Activated T-cell treated with anti-CD3 and anti-CD28 coated beads, Interleukin-2, amount 50 U/mL, for 48 hours (primary cell): ENCODE data around the gene NUFIP1.
"Not testable (repeated sequence)": the region's sequence is repeated elsewhere in the genome, so short reads cannot be mapped to it uniquely, and the experiment has no call there.

Experiments used
- DNase-seq, 2 experiments: peaks; one replicate each; pipeline ENCODE4 v3.0.0-alpha.2; 2020

Gene NUFIP1

DNA sequence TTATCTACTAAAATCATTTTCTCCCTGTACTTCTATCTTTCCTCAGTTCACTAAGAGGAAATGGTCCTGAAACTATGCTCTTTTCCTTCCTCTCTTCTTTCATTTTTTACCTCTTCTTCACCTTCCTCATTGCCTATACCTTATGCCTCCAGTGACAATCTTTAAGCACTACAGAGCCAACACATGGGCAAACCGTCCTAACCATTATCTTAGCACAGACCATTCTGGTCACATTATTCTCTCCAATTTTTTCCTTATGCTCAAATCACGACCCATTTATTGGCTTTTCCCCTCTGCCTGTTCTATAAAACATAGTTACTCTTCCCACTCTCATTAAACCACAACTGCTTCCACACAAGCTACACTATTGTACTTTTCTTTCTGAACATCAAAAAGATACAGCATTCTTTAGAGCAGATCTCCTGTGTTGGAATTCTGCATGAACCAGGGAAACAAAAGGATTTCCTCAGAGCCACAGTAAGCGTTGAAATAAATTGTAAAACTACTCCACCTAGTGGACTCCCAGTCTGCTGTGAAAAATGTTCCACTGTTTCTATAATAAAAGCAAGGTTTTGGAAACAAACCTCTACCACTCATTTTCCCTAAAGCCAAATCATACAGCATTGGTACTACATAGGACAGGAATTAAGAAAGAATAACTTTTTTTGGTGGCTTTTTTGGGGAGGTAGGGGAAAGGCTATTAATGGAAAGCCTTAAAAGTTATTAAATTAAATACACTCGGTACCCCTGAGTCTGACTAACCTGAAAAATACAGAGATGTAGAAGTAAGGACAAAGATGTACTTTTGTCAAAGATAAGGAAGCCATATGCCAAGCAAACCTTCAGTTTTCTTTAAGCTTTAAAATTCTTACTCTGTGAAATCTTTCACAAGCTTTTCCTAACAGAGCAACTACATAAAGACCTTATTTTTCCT lies 19.5 kb downstream of the NUFIP1 start:
- no peak for DNase-seq

DNA sequence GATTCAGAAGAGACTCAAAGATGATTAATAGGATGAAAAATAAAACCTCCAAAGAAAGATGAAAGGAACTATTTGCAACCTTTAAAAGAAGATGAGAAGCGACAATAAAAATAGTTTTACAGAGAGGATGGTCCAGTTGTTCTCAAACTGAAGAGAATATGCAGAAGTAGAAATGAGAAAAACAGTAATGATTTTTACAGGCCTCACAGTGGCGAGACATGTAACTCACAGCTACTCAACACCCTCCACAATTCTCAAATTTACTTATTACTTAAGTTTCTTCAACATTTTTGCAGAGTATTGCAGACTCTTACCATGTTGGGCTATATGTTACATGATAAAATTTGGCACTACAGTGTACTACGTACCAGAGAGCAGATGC lies 20.8 kb downstream of the NUFIP1 start:
- DNase-seq, result no peak

DNA sequence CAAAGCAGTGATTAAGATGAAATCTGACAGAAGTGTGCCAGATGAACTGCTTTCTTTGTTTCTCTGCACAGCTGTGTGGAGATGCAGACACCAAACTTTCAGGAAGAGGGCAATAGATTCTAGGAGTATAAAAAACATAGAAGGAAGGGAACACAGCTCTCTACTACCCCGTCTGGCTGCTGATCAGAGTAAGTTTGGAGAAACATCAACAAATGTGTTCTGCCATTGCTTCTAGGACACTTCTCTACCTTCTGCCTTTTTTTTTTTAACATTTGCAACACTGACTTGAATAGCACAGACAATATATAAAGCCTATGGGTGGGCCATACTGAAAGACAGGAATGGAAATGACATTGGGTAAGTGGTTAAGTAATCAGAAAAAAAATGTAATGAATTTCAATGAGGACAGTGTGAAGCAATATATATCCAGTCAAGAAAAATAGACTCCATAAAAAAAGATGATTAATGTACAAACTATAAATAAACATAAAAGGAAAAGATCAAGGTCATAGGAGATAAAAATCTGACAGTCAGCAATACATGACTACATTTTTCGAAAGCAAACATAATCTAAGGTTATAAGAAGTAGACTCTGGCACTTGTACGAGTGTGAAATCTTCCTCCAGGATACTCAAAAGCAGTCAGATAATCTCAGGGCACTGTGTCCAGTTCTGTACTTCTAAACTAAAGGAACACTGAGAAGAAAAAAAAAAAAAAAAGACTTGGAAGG lies 21.4 kb downstream of the NUFIP1 start:
- no peak for DNase-seq

DNA sequence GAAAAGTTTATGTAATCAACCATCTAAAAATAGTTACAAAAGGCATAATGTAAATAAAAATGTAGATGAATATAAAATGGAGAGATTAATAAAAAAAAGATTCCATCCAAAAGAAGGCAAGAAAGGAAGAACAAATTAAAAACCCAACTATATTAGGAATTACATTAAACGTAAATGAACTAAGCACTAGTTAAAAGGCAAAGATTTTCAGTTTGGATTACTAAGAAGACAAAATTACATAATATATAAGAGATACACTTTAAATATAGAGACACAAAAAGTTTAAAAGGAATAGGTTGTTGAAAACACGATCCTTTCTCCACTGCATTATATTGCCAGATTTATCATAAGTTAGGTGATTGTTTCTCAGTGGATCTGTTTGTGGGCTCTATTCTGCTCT lies 27.3 kb downstream of the NUFIP1 start:
- no peak for DNase-seq

DNA sequence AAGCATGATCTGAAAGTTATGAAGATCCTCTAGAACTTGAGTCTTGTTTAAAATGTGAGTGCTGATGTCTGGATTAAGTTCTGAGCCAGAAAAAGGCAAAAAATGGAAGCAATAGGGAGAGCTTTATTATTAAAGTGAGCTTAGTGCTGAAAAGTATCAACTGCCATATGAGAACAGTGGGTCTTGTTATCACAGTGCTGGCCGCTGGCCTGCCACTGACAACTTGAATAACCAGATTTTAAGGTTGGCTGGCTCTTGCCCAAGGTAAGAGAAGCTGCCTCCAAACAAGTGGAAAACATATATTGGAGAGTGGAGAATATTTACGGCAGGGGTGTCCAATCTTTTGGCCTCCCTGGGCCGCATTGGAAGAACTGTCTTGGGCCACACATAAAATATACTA lies 33.9 kb downstream of the NUFIP1 start:
- DNase-seq, result no peak

DNA sequence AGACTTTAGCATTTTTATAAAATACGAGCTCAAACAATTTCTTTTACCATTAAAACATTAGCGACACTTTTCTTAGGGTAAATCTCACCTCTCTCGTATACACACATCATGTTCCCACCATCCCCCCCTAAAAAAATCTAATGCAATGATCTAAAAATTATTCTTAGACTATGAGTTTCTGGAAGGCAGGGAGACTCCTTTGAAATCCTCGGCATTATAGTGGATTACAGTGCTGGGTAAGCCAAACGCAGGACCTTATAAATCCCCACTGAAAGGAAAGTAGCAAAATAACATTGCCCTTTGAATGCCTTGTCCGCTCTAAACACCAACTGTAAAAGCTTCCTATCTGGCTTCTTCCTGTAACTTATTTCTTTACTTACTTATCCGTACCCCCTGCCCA lies 35.0 kb downstream of the NUFIP1 start:
- DNase-seq, result no peak

DNA sequence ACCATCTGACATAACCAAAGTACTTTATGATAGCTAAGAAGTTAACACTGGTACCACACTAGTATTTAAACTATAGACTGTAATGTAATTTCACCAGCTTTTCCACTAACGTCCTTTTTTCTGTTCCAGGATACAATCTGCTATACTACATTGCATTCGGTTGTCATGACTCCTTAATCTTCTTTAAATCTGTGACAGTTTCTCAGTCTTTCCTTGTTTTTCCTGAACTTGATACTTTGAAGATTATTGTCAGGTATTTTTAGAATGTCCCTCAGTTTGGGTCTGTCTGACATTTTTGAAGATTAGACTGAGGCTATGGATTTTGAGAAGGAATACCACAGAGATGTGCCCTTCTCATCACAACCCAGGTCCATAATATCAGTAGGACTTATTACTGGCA lies 36.6 kb downstream of the NUFIP1 start:
- DNase-seq, result no peak

DNA sequence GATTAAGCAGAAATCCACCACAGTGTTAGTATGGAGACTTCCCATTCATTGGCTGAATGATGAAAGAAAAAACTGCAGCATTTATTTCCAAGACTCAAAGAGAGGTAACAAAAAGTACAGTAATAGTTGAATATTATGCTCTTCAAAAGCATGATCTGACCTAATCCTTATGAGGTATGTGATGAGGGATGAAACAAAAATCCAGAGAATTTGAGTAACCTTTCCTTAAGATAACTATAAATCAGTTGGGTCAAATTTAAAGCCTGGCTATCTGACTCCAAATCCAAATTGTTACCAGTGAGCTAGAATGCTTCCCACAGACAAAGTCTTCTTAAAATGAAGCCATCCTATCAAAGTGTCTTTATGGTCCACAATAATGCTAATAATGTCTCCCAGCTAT lies 38.1 kb downstream of the NUFIP1 start:
- no peak for DNase-seq

DNA sequence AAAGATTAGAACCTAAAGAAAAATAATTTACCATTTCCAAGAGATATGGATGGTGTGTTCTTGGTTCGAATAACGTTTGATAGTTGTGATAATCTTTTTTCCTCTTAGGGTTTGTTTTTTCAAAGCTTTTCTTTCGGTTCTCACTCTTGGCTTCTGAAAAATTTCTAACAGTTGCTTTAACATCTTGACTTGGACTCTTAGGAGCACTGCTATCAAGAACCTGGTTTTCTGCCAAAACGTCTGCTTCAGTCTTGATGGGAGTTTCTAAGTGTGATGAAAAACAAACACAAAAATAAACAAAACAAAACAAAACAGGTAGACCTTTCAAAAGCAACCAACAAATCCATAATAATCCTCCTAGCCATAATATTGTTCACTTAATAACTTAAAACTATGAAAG lies 45.9 kb downstream of the NUFIP1 start:
- DNase-seq, result not testable (repeated sequence)

DNA sequence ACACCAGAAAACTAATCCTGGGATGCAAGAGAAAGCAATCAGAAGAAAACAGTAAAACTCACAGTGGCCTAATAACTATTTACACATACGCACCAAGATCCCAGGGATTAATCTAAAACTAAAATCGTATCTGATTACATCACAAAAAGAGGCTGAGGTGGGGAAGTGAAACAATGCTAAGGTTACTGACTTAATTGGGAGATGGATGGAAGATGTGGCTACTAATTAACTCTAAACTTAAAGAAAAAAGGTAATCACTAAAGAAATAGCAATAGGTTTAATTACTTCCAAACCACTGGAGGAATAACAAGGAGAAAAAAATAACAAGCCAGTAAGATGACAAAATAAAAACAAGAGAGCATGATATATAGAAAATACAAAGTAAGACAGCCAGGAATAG lies 50.4 kb downstream of the NUFIP1 start:
- no peak for DNase-seq

DNA sequence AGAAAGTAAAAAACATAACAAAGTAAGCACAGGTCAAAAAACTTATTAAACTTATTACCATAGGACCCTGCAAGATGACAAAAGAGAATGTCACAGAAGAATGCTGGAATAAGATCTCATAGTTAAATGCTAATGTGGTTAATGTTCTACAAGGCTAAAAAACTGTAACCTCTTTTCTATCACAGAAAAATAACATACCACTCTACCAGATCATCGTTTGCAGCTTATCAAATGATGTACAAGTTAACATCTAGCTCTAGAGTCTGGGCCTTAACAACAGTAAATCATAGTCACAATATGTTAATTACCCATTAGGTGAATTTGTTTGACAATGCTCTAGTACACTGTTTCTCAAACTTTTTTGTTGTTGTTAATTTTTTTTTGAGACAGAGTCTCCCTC lies 53.0 kb downstream of the NUFIP1 start:
- no peak for DNase-seq

DNA sequence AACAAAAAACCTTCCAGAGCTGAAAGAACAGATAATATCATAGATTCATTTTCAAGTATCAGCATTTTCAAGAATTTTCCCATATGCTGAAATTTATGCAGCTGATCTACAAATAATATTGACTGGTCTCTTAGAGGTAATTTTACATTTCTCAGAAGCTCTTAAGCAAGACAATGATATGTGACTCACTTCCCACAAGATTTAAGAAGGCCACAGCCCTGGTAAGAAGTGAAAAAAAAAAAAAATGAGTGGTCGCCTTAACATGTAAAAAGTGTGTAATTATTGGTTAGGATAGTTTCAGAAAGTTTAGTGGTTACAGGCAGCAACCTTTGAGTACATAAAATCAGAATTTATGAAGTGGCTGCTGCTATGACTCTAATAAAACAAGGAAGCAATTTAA lies 54.5 kb downstream of the NUFIP1 start:
- no peak for DNase-seq

DNA sequence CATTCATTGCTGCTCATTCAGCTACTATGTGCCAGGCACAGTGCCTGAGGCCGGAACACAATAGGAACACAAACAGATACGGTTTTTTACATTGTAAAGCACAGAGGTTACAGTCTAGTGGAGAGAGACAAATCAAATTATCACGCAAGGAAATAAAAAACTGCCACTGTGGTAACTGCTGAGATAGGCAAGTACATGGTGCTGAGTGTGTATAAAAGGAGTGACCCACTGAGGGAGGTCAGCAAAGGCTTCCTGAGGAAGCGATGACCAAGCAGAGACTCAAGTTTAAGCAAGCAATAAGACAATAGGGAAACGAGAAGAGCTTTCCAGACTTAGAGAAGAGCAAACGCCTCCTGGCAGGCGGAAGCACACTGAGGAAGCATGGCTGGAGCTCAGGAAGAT lies 56.4 kb downstream of the NUFIP1 start:
- DNase-seq, result no peak

DNA sequence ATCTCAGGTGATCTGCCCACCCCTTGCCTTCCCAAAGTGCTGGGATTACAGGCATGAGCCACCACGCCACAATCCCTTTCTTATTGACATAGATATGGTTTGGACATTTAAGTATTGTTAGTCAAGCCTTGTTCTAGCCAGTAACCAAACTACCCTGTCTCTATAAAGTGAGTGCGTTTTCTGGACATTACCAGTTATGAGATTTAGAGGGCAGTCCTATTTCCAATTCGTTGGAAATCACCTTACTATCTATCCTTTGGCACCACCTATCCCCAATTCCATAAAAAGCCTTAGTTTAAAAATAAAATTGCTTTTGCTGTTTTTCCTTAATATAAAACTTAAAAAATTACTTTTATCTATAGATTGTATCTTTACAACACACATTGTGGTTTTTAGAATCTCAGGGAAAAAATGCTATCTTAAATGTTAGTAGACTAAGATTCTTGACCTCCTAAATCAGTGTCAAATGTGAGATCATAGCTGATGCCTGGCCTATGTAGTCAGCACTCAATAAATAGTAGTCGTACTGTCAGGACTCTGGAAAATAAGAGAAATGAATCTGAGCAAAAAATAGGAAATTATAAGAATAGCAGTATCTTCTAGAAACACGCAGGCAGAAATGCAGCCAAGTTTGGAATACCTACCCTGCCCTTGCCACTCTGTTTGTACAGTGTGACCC lies 57.0 kb downstream of the NUFIP1 start:
- no peak for DNase-seq

DNA sequence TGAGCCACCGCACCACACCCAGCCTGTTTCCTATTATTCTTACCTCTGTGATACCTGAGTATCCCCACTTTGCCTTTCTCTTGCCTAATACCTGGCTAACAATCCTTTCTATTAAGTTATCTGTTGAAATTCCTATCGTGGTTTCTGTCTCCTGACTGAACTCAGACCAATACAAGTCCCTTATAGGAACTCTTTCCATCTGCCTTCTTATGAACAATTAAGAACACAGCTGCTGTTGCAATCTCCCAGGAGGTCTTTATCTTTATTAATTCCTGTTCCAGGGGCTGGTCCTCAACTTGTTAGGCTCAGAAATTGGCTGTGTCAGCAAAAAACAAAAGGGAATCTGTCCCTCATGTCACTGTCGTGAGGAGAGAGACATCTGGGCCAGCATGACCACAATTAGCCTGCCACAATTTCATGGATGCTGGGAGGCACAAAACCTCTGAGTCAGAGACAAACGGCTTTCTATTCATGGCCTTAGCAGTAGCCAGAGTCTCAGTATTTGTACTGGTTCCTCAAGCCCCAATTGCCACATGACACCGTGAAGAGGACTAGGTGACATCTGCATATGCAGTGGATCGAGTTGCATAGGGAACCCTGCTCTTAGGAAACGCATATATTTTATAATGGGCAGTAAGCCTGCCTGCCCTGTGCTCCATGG lies 58.2 kb downstream of the NUFIP1 start:
- no peak for DNase-seq

DNA sequence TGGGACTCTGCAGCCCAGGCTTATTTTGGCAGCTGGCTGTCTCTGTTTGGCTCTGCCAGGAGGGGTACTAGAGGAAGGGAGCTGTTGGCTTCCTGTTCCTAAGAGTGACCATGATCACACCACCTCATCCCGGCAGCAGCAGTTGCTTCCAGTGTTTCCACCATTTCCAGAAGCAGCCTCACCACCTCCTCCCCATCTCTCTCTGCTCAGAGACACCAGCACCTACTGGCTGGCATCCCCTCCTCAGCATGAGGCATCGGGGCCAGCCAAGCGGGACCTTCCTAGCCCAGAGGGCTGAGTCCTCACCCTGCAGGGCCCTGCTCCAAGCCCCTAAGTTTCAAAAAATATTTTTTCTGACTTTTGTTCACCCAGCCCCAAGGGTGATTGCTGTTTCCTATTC lies 59.0 kb downstream of the NUFIP1 start:
- no peak for DNase-seq

DNA sequence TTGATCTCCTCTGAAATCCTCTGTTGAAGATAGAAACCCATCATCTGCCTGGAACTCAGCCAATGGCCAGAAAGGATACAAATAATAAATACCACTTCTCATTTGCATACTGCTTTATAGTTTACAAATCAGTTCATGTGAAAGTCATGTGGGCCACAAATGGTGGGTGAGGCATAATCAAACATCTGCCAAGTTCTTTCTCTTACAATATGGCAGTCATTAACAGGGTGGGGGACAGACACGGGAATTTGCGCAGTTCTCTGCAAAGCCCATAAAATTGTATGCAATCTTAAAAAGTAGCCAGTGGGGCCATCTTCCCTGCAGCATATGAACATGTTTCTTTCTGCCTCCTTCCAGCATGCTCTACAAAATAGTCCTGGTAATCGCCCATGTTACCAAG lies 59.6 kb downstream of the NUFIP1 start:
- no peak for DNase-seq

DNA sequence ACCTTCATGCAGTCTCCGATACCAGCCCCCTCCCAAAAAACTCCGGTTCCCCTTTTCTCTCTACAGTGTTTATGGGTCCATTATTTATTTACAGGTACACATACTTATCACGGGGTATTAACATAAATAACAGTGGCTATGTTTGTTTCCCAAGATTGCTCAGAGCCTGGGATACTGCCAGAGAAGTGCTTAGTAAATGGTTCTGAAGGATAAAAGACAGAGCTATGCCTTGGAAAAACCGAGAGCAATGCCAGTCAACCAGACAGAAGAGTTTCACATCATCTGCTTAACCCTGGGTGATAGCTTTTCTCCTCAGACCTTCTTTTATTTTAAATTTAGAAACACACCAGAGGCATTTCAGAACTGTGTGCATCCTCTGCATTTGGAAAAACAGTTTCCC lies 61.3 kb downstream of the NUFIP1 start:
- no peak for DNase-seq

DNA sequence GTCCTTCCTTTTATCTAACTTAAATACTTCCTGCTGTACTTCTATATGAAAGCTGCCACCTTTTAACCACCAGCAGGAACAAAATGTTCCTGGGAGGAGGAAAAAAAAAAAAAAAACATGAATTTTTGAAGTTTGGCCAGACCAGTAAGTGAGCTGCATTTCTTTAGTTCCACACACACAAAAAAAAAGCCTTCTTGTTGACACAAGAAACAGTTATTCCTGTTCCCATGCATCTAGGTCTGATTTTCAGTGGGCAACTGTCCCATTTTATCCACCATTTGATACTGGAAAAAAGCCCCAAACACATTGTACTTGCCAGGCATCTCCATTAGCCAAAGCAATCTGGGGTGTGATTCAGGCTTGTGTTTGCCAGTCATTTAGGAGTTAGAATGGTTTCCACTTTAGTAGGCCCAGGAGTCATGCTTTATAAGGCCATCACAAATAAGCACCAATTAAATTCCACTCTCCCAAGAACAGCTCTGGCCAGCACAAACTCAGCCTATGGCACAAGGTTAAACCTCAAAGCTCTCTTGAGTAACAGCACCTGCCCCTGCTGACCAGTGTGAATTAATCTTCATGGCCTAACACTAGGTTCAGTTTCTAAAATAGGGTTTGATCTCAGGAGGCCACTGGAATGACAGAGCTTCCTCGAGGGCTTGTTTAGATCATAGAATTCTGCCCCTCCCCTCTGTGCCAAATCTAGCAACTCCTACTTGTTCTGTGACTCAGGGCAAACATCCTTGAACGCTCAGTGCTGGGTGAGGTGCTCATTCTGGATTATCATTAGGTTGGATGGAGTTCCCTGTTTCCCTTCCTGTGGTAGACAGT lies 67.1 kb downstream of the NUFIP1 start:
- DNase-seq, result no peak

DNA sequence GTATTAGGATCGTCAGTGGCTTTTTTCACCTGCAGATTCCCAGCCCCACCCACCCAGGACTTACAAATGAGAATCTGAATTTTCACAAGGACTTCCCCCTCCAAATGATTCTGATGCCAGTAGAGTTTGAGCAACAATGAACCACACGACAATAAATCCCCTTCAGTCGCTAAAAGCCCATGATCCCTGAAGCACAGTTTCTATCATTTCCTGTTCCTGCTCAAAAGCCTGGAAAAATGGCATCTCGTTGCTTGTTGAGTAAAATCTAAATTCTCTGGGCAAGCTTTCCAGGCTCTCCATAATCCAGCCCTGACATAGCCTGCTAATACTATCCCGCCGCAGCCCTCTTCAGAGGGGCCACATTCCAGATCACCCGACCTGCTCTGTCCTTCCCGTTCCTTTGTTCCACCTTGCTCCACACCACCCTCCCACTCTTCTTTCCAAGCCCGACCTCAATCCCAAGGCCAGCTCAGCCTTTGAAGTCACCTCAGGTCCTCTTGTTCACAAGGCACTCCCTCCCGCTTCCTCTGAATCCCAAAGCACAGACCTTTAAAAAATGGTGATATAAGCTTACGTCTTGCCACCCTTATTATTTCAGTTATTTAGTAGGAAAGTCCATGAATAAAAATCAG lies 67.9 kb downstream of the NUFIP1 start:
- no peak for DNase-seq

DNA sequence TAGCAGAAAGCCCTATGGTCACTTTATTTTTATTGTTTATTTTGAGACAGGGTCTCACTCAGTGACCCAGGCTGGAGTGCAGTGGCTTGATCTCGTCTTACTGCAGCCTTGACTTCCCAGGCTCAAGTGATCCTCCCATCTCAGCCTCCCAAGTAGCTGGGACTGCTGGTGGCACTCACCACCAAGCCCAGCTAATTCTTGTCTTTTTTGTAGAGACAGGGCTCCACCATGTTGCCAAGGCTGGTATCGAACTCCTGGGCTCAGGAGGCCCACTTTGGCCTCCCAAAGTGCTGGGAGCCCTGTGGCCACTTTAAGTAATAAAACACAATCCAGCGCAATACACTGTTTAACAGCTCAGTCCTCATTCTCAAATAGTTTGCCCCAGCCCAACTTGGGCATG lies 69.3 kb downstream of the NUFIP1 start:
- DNase-seq, result no peak
